ENCODE measurements around the gene ST3GAL6.
A peak's percentile ranks its signal among the peaks of the same experiment; 100 is the strongest.
"Not testable (repeated sequence)": the region's sequence is repeated elsewhere in the genome, so short reads cannot be mapped to it uniquely, and the experiment has no call there.

ST3GAL6 gene

GRCh38 chr3:98821063-98821462, 57.9 kb downstream of the ST3GAL6 start:
- TF ChIP-seq CTCF (IDR thresholded peaks at IDR 0.05; ENCODE audit: insufficient read depth, missing control alignments): no peak
- no peak for DNase-seq (ENCODE audit: insufficient read length, low spot score)
- FAIRE-seq: no peak

- no peak for TF ChIP-seq CTCF (IDR thresholded peaks at IDR 0.05; ENCODE audit: insufficient read depth, missing control alignments)
- DNase-seq (ENCODE audit: insufficient read length, low spot score) (no peak), FAIRE-seq (no peak)
Measured at GRCh38 chr3:98823791-98824190, 60.7 kb downstream of the ST3GAL6 start.

- FAIRE-seq (no peak), DNase-seq (ENCODE audit: insufficient read length, low spot score) (no peak)
- peak; percentile 10 for TF ChIP-seq CTCF (IDR thresholded peaks at IDR 0.05; ENCODE audit: insufficient read depth, missing control alignments)
Measured at GRCh38 chr3:98824256-98824655, 61.1 kb downstream of the ST3GAL6 start.

- no peak for FAIRE-seq
- DNase-seq (ENCODE audit: insufficient read length, low spot score): no peak
- TF ChIP-seq CTCF (IDR thresholded peaks at IDR 0.05; ENCODE audit: insufficient read depth, missing control alignments): no peak
Measured at GRCh38 chr3:98826126-98826525, 63.0 kb downstream of the ST3GAL6 start.

GRCh38 chr3:98827221-98827920, 64.2 kb downstream of the ST3GAL6 start:
- no peak for FAIRE-seq
- no peak for DNase-seq (ENCODE audit: insufficient read length, low spot score)
- no peak for TF ChIP-seq CTCF (IDR thresholded peaks at IDR 0.05; ENCODE audit: insufficient read depth, missing control alignments)

- no peak for FAIRE-seq
- DNase-seq (ENCODE audit: insufficient read length, low spot score): no peak
- TF ChIP-seq CTCF (IDR thresholded peaks at IDR 0.05; ENCODE audit: insufficient read depth, missing control alignments): no peak
Measured at GRCh38 chr3:98829246-98829832, 66.2 kb downstream of the ST3GAL6 start.

GRCh38 chr3:98831060-98831459, 67.9 kb downstream of the ST3GAL6 start:
- FAIRE-seq; DNase-seq (ENCODE audit: insufficient read length, low spot score): not testable (repeated sequence)
